Measurements from ENCODE around the gene LYVE1. TPM values are rescaled to one million over a fixed set of nuclear protein-coding genes. Genes with fewer than 3 reads are reported as not detected.

LYVE1 gene
- total and polyA plus RNA-seq, 2 of the 13 experiments (the other 11 are each of a cell fraction or from before 2014, with no cell fraction given) = 1.2 to 1.4 TPM

- no peak overlapping the region for H3K4me3 ChIP-seq (replicated peaks in 1 of 3; ENCODE audit: insufficient read depth in 1 of 3, low read depth in 2 of 3, low read length in 3 of 3)
- H2AFZ ChIP-seq (ENCODE audit: low read length) = no peak overlapping the region
- intact Hi-C loops (cut with micrococcal nuclease; ENCODE audit: unreplicated experiment) = no loop called here
- no peaks in the 10 kb centered on the region for H3K36me3 ChIP-seq (replicated peaks in 1 of 2; ENCODE audit: control insufficient read depth in 1 of 2, insufficient read depth in 2 of 2, low read length in 2 of 2)
- no peaks in the 10 kb centered on the region for H3K79me2 ChIP-seq (ENCODE audit: insufficient read depth, low read length)
- H3K9me3 ChIP-seq (ENCODE audit: low read length) = no peaks in the 10 kb centered on the region
- H3K9ac ChIP-seq (ENCODE audit: insufficient read depth, low read depth, low read length) = no peak overlapping the region
- no TSS peak for BruUV-seq (replicated peaks)
- FAIRE-seq (no peak), DNase-seq (ENCODE audit: low spot score) (no peak), ATAC-seq (no peak)
- no peak overlapping the region for H3K27ac ChIP-seq (ENCODE audit: extremely low read length, insufficient read depth, low read length)
- CTCF ChIA-PET (ENCODE audit: low intra/inter-chr PET ratio, low total read pairs) = no interaction called here
- no peak overlapping the region for H3K4me2 ChIP-seq (ENCODE audit: low read depth, low read length)
- H3K4me1 ChIP-seq (ENCODE audit: insufficient read depth, low read length) = peaks cover 42% of the 10 kb centered on the region
- H4K20me1 ChIP-seq (ENCODE audit: insufficient read depth, low read length) = no peaks in the 10 kb centered on the region
- POLR2A ChIA-PET = no interaction called here
- in situ Hi-C loops (cut with HindIII; ENCODE audit: extremely low pct_ligation_motif_present, low pct_unique_long_range_greater_than_20kb) = no loop called here
- H3K27me3 ChIP-seq (ENCODE audit: control insufficient read depth in 1 of 2, insufficient read depth in 2 of 2, low read length in 2 of 2) = peaks cover 2 to 13% of the 10 kb centered on the region in 2 experiments; a peak in 4 of 5 replicates
- no peak for TF ChIP-seq ZFP1 (CRISPR knock-in tag; IDR thresholded peaks at IDR 0.05)
- no peak for TF ChIP-seq ZNF83 (CRISPR knock-in tag; IDR thresholded peaks at IDR 0.05; ENCODE audit: borderline replicate concordance)
- TF ChIP-seq ZBTB33 (CRISPR knock-in tag; IDR thresholded peaks at IDR 0.05) = no peak
- TF ChIP-seq ZNF510 (CRISPR knock-in tag; IDR thresholded peaks at IDR 0.05; ENCODE audit: low read depth) = no peak
- TF ChIP-seq CEBPG (CRISPR knock-in tag; IDR thresholded peaks at IDR 0.05) = no peak
- no peak for TF ChIP-seq NBN (conservative IDR thresholded peaks at IDR 0.05)
Measured at GRCh38 chr11:10608584-10608983, 40.1 kb upstream of the LYVE1 start.

- FAIRE-seq = no peak
- Histone ChIP-seq H3K27me3 (ENCODE audit: control insufficient read depth in 1 of 2, insufficient read depth in 2 of 2, low read length in 2 of 2) (peaks cover 2 to 13% of the 10 kb centered on the region in 2 experiments; a peak in 4 of 5 replicates), H3K27ac (ENCODE audit: extremely low read length, insufficient read depth, low read length) (no peak overlapping the region), H4K20me1 (ENCODE audit: insufficient read depth, low read length) (no peaks in the 10 kb centered on the region), H2AFZ (ENCODE audit: low read length) (no peak overlapping the region), H3K4me2 (ENCODE audit: low read depth, low read length) (peak overlapping the region; percentile 54), H3K4me3 (replicated peaks in 1 of 3; ENCODE audit: insufficient read depth in 1 of 3, low read depth in 2 of 3, low read length in 3 of 3) (peak overlapping the region in 1 of 3 experiments; percentile 14; a peak in 2 of 6 replicates), H3K9me3 (ENCODE audit: low read length) (no peaks in the 10 kb centered on the region), H3K36me3 (replicated peaks in 1 of 2; ENCODE audit: control insufficient read depth in 1 of 2, insufficient read depth in 2 of 2, low read length in 2 of 2) (no peaks in the 10 kb centered on the region), H3K9ac (ENCODE audit: insufficient read depth, low read depth, low read length) (no peak overlapping the region), H3K79me2 (ENCODE audit: insufficient read depth, low read length) (no peaks in the 10 kb centered on the region), H3K4me1 (ENCODE audit: insufficient read depth, low read length) (peaks cover 46% of the 10 kb centered on the region)
- in situ Hi-C loops (cut with HindIII; ENCODE audit: extremely low pct_ligation_motif_present, low pct_unique_long_range_greater_than_20kb) = no loop called here
- ChIA-PET CTCF (ENCODE audit: low intra/inter-chr PET ratio, low total read pairs) (no interaction called here), POLR2A (no interaction called here)
- ATAC-seq = peak; percentile 68
- DNase-seq (ENCODE audit: low spot score) = no peak
- intact Hi-C loops (cut with micrococcal nuclease; ENCODE audit: unreplicated experiment) = no loop called here
- WGBS (ENCODE audit: low lambda C conversion rate) = 15% methylated on average over 6 of the region's 6 CpGs
- no TSS peak for BruUV-seq (replicated peaks)
- TF ChIP-seq ZNF292 (CRISPR knock-in tag; IDR thresholded peaks at IDR 0.05; ENCODE audit: borderline replicate concordance, low read depth) (0 out of 2 replicates have a peak, but pooled peaks have one; percentile 30), FOXA1 (IDR thresholded peaks at IDR 0.05) (no peak), FOXA1 (CRISPR knock-in tag; IDR thresholded peaks at IDR 0.05) (peak; percentile 44; the same call in 1 of the 2 replicates), FOXA3 (CRISPR knock-in tag; IDR thresholded peaks at IDR 0.05) (peak; percentile 26; the same call in 1 of the 2 replicates), PATZ1 (CRISPR knock-in tag; IDR thresholded peaks at IDR 0.05) (peak; percentile 54; the same call in 1 of the 2 replicates), SALL1 (CRISPR knock-in tag; IDR thresholded peaks at IDR 0.05) (peak; percentile 17; the same call in 1 of the 2 replicates), RFX5 (IDR thresholded peaks at IDR 0.05; ENCODE audit: low read depth, low read length) (no peak), RXRB (CRISPR knock-in tag; IDR thresholded peaks at IDR 0.05; ENCODE audit: borderline replicate concordance) (0 out of 2 replicates have a peak, but pooled peaks have one; percentile 12)
Measured at GRCh38 chr11:10607462-10608132, 39.1 kb upstream of the LYVE1 start.

All from HepG2 (cell line).